ENCODE results near the gene GPRIN1.
"Not testable (repeated sequence)": the region's sequence is repeated elsewhere in the genome, so short reads cannot be mapped to it uniquely, and the experiment has no call there.

GPRIN1 gene

GRCh38 chr5:176621661-176622079, 11.7 kb upstream of the GPRIN1 start:
- DNase-seq = no peak

GRCh38 chr5:176620333-176620981, 10.5 kb upstream of the GPRIN1 start:
- DNase-seq = no peak

GRCh38 chr5:176619569-176620332, 9.8 kb upstream of the GPRIN1 start:
- no peak for DNase-seq

- peak; percentile 27 to 64 (median 42) for DNase-seq
Observed at GRCh38 chr5:176619203-176619568, 9.2 kb upstream of the GPRIN1 start.

- no peak for DNase-seq
Observed at GRCh38 chr5:176618783-176619182, 8.8 kb upstream of the GPRIN1 start.

- no peak for DNase-seq
Observed at GRCh38 chr5:176616511-176616910, 6.6 kb upstream of the GPRIN1 start.

- DNase-seq = no peak
Observed at GRCh38 chr5:176614805-176615478, 5.0 kb upstream of the GPRIN1 start.

- DNase-seq = no peak
Observed at GRCh38 chr5:176612855-176613254, 2.9 kb upstream of the GPRIN1 start.

- DNase-seq = no peak
Observed at GRCh38 chr5:176612008-176612407, 2.1 kb upstream of the GPRIN1 start.

- DNase-seq = peak in 1 of 4 experiments; percentile 21
Observed at GRCh38 chr5:176611435-176611834, 1.5 kb upstream of the GPRIN1 start.

- DNase-seq = no peak
Observed at GRCh38 chr5:176610435-176610773, 448 bp upstream of the GPRIN1 start.

GRCh38 chr5:176608937-176609723, 826 bp downstream of the GPRIN1 start:
- no peak for DNase-seq

- no peak for DNase-seq
Observed at GRCh38 chr5:176608142-176608705, 1.7 kb downstream of the GPRIN1 start.

- no peak for DNase-seq
Observed at GRCh38 chr5:176606875-176607274, 3.1 kb downstream of the GPRIN1 start.

GRCh38 chr5:176606032-176606431, 3.9 kb downstream of the GPRIN1 start:
- no peak for DNase-seq

GRCh38 chr5:176603091-176603490, 6.9 kb downstream of the GPRIN1 start:
- DNase-seq = no peak

GRCh38 chr5:176601901-176602482, 8.0 kb downstream of the GPRIN1 start:
- no peak for DNase-seq

GRCh38 chr5:176599749-176600430, 10.1 kb downstream of the GPRIN1 start:
- DNase-seq = not testable (repeated sequence)

GRCh38 chr5:176597417-176598389, 12.3 kb downstream of the GPRIN1 start:
- DNase-seq = no peak

GRCh38 chr5:176596689-176597416, 13.1 kb downstream of the GPRIN1 start:
- peak in 3 of 4 experiments; percentile 40 to 66 (median 66) for DNase-seq
